HCT116 (cell line): Measurements from ENCODE around the gene JPH3. TPM values are rescaled to one million over a fixed set of nuclear protein-coding genes. Genes with fewer than 3 reads are reported as not detected.

Experiments
- ATAC-seq: fragments of 200-7000 bp; cut with Tn5 transposase; 2 replicates; pipeline ENCODE4 v1.9.1; 2020; ENCODE audit warnings: mild to moderate bottlenecking, moderate library complexity
- BruUV-seq: library from RNA; stranded (reverse); fragments of 400-500 nt; replicated peaks from 2 replicates; lab custom pipeline; 2021; lab: Mats Ljungman, UMichigan
- CTCF ChIA-PET: fragments of 300-600 bp; sonication (Branson Sonifier 250); formaldehyde crosslinking; loops from one replicate; lab custom pipeline; 2021; ENCODE audit warnings: antibody characterized with exemption; lab: Charles Lee
- POLR2A ChIA-PET: fragments of 300-600, 350-600 bp; sonication (Branson Sonifier 250); formaldehyde crosslinking; loops from one replicate; lab custom pipeline; 2021; ENCODE audit warnings: antibody characterized with exemption; lab: Charles Lee
- RAD21 ChIA-PET, 2 experiments: fragments of 300-600 bp; sonication (Branson Sonifier 250); formaldehyde crosslinking; loops; one replicate each; lab custom pipeline; 2023; ENCODE audit warnings: low total read pairs in 2 of 2; ENCODE audit not compliant: uncharacterized antibody in 2 of 2, unreplicated experiment in 2 of 2, low non-redundant PET in 1 of 2; lab: Charles Lee
- DNase-seq: peaks from one replicate; pipeline ENCODE4 v3.0.0-alpha.2; 2010; ENCODE audit warnings: low read depth, low spot score
- H2AFZ ChIP-seq: fragments of 200-600 bp; shearing (Covaris generic), sonication (generic); 2 replicates; pipeline ENCODE4 v1.6.1; 2017; ENCODE audit warnings: low read depth, mixed run types, mixed read lengths, antibody characterized with exemption, low read length; ENCODE audit not compliant: poor library complexity, severe bottlenecking
- H3K27ac ChIP-seq: 2 replicates; pipeline ENCODE4 v1.5.1; 2012; ENCODE audit warnings: low read depth, low read length
- H3K27me3 ChIP-seq: fragments of 200-600 bp; sonication (generic); 2 replicates; pipeline ENCODE4 v1.6.1; 2016; ENCODE audit warnings: mixed run types, low read length, mixed read lengths; ENCODE audit not compliant: insufficient read depth
- H3K36me3 ChIP-seq, 2 experiments: fragments of 200-500 bp in 1 of 2; fragments of 200-600 bp in 1 of 2; sonication (Bioruptor generic) in 1 of 2; sonication (generic) in 1 of 2; 2 replicates each; pipeline versions ENCODE4 v1.5.1 to v1.6.1; 2014 to 2016; ENCODE audit warnings: low read length in 2 of 2, inconsistent platforms in 1 of 2, mixed read lengths in 1 of 2, mixed run types in 1 of 2; ENCODE audit not compliant: insufficient read depth in 2 of 2, control insufficient read depth in 1 of 2
- H3K4me1 ChIP-seq, 2 experiments: fragments of 200-600 bp in 1 of 2; sonication (generic) in 1 of 2; 2 replicates each; pipeline versions ENCODE4 v1.5.1 to v1.6.1; 2012 to 2017; ENCODE audit warnings: low read length in 2 of 2, inconsistent platforms in 1 of 2, mild to moderate bottlenecking in 1 of 2, mixed read lengths in 1 of 2, mixed run types in 1 of 2, moderate library complexity in 1 of 2; ENCODE audit not compliant: insufficient read depth in 2 of 2, control insufficient read depth in 1 of 2
- H3K4me2 ChIP-seq: fragments of 200-600 bp; sonication (generic); 2 replicates; pipeline ENCODE4 v1.6.1; 2017; ENCODE audit warnings: mixed run types, low read length, mixed read lengths
- H3K4me3 ChIP-seq, 2 experiments: fragments of 200-600 bp in 1 of 2; sonication (generic) in 1 of 2; replicated peaks in 1 of 2; 2 replicates each; pipeline ENCODE4 v1.5.1; 2011 to 2016; ENCODE audit warnings: low read length in 2 of 2, control low read depth in 1 of 2, low read depth in 1 of 2, mild to moderate bottlenecking in 1 of 2, mixed read lengths in 1 of 2, mixed run types in 1 of 2
- H3K79me2 ChIP-seq: fragments of 200-600 bp; sonication (generic); 2 replicates; pipeline ENCODE4 v1.6.1; 2017; ENCODE audit warnings: mild to moderate bottlenecking, mixed run types, low read length, moderate library complexity, mixed read lengths; ENCODE audit not compliant: insufficient read depth
- H3K9ac ChIP-seq: fragments of 200-600 bp; sonication (generic); 2 replicates; pipeline ENCODE4 v1.6.1; 2016; ENCODE audit warnings: low read length, mixed read lengths
- H3K9me2 ChIP-seq: fragments of 200-600 bp; sonication (generic), shearing (Covaris generic); 2 replicates; pipeline ENCODE4 v1.6.1; 2017; ENCODE audit warnings: mixed run types, mild to moderate bottlenecking, moderate library complexity; ENCODE audit not compliant: insufficient read depth
- H3K9me3 ChIP-seq, 2 experiments: fragments of 200-500 bp in 1 of 2; fragments of 200-600 bp in 1 of 2; sonication (Bioruptor generic) in 1 of 2; sonication (generic) in 1 of 2; 2 replicates each; pipeline ENCODE4 v1.6.1; 2014 to 2017; ENCODE audit warnings: low read length in 2 of 2, mixed read lengths in 2 of 2, inconsistent platforms in 1 of 2, low read depth in 1 of 2, mild to moderate bottlenecking in 1 of 2, mixed run types in 1 of 2, moderate library complexity in 1 of 2; ENCODE audit not compliant: control insufficient read depth in 1 of 2, insufficient read depth in 1 of 2
- H4K20me1 ChIP-seq: fragments of 200-600 bp; sonication (generic), shearing (Covaris generic); 2 replicates; pipeline ENCODE4 v1.6.1; 2017; ENCODE audit warnings: mixed run types, mild to moderate bottlenecking, moderate library complexity; ENCODE audit not compliant: insufficient read depth
- ATF3 ChIP-seq: IDR thresholded peaks from 2 replicates; pipeline ENCODE4 v1.6.1; 2012
- CEBPB ChIP-seq: IDR thresholded peaks from 2 replicates; pipeline ENCODE4 v1.6.1; 2012; ENCODE audit warnings: low read depth
- CTCF ChIP-seq, 3 experiments: fragments of 200-600 bp in 1 of 3; sonication (generic) in 1 of 3; IDR thresholded peaks in 2 of 3; conservative IDR thresholded peaks in 1 of 3; 2 replicates each; pipeline ENCODE4 v1.5.1; 2012 to 2017; ENCODE audit warnings: low read depth in 2 of 3, low read length in 2 of 3, antibody characterized with exemption in 1 of 3, borderline replicate concordance in 1 of 3, control low read depth in 1 of 3, mild to moderate bottlenecking in 1 of 3, mixed read lengths in 1 of 3, mixed run types in 1 of 3, moderate library complexity in 1 of 3; ENCODE audit not compliant: insufficient read depth in 1 of 3
- ELF1 ChIP-seq: IDR thresholded peaks from 2 replicates; pipeline ENCODE4 v1.6.1; 2012; ENCODE audit warnings: low read depth, borderline replicate concordance
- MAX ChIP-seq: IDR thresholded peaks from 2 replicates; pipeline ENCODE4 v1.6.1; 2012
- POLR2A ChIP-seq: IDR thresholded peaks from 2 replicates; pipeline ENCODE4 v1.7.0; 2011; ENCODE audit warnings: borderline replicate concordance; ENCODE audit not compliant: insufficient read depth, insufficient read length; ENCODE audit errors: extremely low read depth
- POLR2AphosphoS5 ChIP-seq: IDR thresholded peaks from 2 replicates; pipeline ENCODE4 v1.6.1; 2011; ENCODE audit warnings: mild to moderate bottlenecking, low read depth, low read length, moderate library complexity
- REST ChIP-seq: IDR thresholded peaks from 2 replicates; pipeline ENCODE4 v1.6.1; 2012; ENCODE audit warnings: low read depth
- SIN3A ChIP-seq: IDR thresholded peaks from 2 replicates; pipeline ENCODE4 v1.6.1; 2012; ENCODE audit warnings: low read depth
- intact Hi-C: fragments of 100-400 bp; cut with micrococcal nuclease; formaldehyde crosslinking; loops from 2 replicates; pipeline ENCODE4 v1.10.0; 2022
- total RNA-seq: library from RNA; stranded (reverse); gene quantifications from one replicate; pipeline ENCODE4 v1.2.1, GENCODE V29; 2021; ENCODE audit not compliant: unreplicated experiment

JPH3 gene
- total RNA-seq, 1 experiment from 2014 or later, result 0.10 TPM

- CTCF ChIA-PET, result no interaction called here
Observed at GRCh38 chr16:87692176-87692575, 89.9 kb downstream of the JPH3 start.

More at GRCh38 chr16:87692176-87692575, 89.9 kb downstream of the JPH3 start:
- Histone ChIP-seq H3K27ac (no peak overlapping the region), H4K20me1 (no peaks in the 10 kb centered on the region), H2AFZ (no peak overlapping the region), H3K36me3 (peaks cover 0 to 4% of the 10 kb centered on the region in 2 experiments; a peak in 3 of 4 replicates), H3K9me2 (no peaks in the 10 kb centered on the region), H3K4me2 (no peak overlapping the region), H3K9ac (no peak overlapping the region), H3K79me2 (no peaks in the 10 kb centered on the region), H3K4me3 (no peak overlapping the region), H3K27me3 (no peaks in the 10 kb centered on the region), H3K9me3 (no peaks in the 10 kb centered on the region), H3K4me1 (no peaks in the 10 kb centered on the region)
- BruUV-seq, result no TSS peak
- intact Hi-C loops, result no loop called here
- ChIA-PET RAD21 (no interaction called here), POLR2A (no interaction called here)
- peak; percentile 7 for ATAC-seq
- no peak for DNase-seq
- TF ChIP-seq SIN3A (no peak), REST (no peak), MAX (no peak), ELF1 (no peak), POLR2A (no peak), ATF3 (no peak), CEBPB (no peak), CTCF (IDR thresholded peaks at IDR 0.05 in 2 of 3, conservative IDR thresholded peaks at IDR 0.05 in 1 of 3; ENCODE audit: borderline replicate concordance in 1 of 3, insufficient read depth in 1 of 3, low read depth in 2 of 3, low read length in 2 of 3) (no peak), POLR2AphosphoS5 (no peak)
